Cardiac fibroblast (primary cell): ENCODE results near the gene PSEN1.

ENCODE experiments used
- DNase-seq, 2 donors: peaks; one replicate each; pipeline versions ENCODE4 v3.0.0 to v3.0.0-alpha.2; 2010; ENCODE audit warnings: low read depth in 2 of 2
- H3K4me3 ChIP-seq, 2 donors: replicated peaks in 1 of 2; 1 replicate in 1 of 2; 2 replicates in 1 of 2; pipeline ENCODE4 v1.5.1; 2011; ENCODE audit warnings: low read depth in 2 of 2, low read length in 2 of 2, mild to moderate bottlenecking in 2 of 2, moderate library complexity in 1 of 2
- TF ChIP-seq, protein P1 (sequence below): IDR thresholded peaks from one replicate; pipeline ENCODE4 v1.5.1; 2011; ENCODE audit warnings: low read depth, mild to moderate bottlenecking, low read length, inconsistent platforms

The PSEN1 gene

DNA sequence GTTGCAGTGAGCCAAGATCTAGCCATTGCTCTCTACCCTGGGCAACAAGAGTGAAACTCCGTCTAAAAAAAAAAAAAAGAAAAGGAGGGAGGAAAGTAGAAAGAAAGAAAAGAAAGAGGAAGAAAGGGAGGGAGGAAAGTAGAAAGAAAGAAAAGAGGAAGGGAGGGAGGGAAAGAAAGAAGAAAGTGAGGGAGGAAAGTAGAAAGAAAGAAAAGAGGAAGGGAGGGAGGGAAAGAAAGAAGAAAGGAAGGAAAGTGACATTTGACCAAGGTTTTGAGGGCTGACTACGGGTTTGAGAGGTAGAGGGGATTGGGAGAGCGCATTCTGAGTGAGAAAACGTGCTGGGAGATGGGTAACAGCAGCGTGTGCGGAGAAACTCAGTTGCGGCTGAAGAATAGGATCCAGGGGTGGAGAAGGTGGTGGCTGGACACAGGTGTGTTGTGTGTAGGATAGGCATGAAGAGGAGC lies 100.5 kb downstream of the PSEN1 start:
- TF ChIP-seq, protein P1, sequence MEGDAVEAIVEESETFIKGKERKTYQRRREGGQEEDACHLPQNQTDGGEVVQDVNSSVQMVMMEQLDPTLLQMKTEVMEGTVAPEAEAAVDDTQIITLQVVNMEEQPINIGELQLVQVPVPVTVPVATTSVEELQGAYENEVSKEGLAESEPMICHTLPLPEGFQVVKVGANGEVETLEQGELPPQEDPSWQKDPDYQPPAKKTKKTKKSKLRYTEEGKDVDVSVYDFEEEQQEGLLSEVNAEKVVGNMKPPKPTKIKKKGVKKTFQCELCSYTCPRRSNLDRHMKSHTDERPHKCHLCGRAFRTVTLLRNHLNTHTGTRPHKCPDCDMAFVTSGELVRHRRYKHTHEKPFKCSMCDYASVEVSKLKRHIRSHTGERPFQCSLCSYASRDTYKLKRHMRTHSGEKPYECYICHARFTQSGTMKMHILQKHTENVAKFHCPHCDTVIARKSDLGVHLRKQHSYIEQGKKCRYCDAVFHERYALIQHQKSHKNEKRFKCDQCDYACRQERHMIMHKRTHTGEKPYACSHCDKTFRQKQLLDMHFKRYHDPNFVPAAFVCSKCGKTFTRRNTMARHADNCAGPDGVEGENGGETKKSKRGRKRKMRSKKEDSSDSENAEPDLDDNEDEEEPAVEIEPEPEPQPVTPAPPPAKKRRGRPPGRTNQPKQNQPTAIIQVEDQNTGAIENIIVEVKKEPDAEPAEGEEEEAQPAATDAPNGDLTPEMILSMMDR = no peak
- H3K4me3 ChIP-seq = no peak overlapping the region
- no peak for DNase-seq

DNA sequence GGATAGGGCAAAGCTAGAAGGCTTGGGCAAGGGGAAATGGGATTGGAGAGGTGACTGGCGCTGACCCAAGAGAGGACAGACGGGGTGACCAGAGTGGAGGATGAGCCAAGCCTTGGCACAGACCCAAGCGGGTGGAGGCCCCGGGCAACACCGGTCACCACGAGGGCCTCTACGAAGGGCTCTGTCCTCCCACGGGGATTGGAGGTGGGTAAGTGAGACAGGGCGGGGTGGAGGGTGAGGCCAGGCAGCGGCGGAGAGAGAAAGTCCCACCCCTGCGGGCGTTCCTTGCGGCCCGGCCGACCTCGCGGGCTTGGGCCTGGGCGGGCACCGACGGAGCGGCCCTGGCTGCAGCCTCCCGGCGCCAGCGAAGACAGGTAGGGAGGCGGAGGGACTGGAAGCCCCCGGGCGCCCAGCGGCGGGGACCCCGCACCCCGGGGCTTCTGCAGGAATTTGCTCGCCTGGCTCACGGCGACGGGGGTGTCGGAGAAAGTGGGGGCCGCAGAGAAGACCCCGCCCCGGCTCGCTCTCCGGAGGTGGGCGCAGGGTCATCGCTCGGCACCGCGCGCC lies 101.0 kb downstream of the PSEN1 start, which contains the start of gene PAPLN:
Gene PAPLN, plus strand, starts transcription at position 288 of the 567 bp plus-strand sequence. CDS start 2,273 bp downstream, outside the sequence.
- DNase-seq = peak; percentile 24 to 52
- TF ChIP-seq, protein P1 = no peak
- H3K4me3 ChIP-seq = peak within 1 kb of the TSS; percentile 40 to 56

DNA sequence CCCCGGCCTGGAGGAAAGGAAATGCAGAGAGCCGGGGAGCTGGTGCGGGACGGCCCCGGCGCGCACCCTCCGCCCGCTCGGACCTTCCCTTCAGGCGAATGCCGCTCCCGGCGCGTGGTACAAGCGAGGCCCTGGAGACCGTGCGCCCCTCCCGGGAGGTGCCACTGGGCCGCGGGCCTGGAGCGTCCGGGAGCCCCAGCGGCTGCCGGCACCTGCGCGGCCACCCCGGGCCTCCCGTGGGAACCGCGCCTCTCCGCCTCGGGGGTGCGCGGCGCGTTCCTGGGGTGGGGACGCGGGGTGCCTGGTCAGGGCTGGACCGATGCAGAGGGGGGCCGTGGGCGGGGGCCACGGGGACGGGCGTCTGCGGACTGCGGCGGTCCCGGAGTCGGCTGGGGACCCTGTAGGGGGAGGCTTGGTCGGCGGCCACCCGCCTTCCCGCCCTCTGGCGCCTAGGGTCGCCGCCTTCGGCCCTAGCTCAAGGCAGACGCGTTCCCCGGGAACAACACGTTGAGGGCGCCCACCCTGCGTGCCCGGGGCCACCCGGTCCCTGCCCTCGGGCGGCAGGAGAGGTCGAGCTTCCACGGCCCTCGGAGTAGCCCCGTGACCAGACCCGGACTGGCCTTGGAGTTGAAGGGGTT lies 101.6 kb downstream of the PSEN1 start:
- peak overlapping the region; percentile 40 to 56 for H3K4me3 ChIP-seq
- TF ChIP-seq, protein P1 = no peak
- no peak for DNase-seq

DNA sequence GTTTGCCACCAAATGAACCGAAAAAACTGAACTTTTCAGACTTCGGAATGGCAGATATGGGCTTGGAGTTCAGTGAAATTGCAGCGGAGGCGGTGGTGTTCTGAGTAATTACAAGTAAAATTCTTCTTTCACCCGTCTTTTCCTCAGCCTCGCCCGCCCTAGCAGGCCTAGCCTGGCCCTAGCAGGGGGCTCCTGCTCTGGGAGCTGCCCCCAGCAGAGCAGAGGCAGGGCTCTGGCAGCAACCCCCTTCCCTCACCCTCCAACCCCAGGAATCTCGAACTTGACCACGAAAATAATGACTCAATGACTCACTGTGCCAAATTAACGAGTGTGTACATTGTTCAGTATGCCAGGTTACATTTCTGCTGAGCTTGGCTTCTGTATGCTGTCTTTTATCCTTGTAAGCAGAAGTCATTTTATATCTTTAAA lies 102.1 kb downstream of the PSEN1 start:
- H3K4me3 ChIP-seq = peak overlapping the region; percentile 40 to 56
- DNase-seq = peak; percentile 75 to 85
- TF ChIP-seq, protein P1 = no peak

DNA sequence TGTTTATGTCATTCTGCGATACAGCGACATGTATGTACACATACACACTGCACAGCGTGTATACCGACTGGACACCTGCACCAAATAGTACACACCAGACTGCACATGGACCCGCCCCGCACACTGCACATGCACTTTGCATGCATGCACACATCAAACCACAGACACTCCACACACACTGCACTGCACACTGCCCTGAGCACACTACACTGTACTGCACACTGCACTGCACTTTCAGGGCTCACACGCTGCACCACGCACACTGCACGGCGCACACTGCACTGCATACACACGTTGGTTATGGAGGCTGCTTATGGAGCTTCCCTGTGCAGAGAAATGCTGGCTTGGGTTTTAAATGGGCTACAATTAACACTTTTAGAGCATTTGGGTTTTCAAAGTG lies 102.6 kb downstream of the PSEN1 start:
- no peak for DNase-seq
- TF ChIP-seq, protein P1 = no peak
- H3K4me3 ChIP-seq = peak overlapping the region in 1 of 2 donors; percentile 56

DNA sequence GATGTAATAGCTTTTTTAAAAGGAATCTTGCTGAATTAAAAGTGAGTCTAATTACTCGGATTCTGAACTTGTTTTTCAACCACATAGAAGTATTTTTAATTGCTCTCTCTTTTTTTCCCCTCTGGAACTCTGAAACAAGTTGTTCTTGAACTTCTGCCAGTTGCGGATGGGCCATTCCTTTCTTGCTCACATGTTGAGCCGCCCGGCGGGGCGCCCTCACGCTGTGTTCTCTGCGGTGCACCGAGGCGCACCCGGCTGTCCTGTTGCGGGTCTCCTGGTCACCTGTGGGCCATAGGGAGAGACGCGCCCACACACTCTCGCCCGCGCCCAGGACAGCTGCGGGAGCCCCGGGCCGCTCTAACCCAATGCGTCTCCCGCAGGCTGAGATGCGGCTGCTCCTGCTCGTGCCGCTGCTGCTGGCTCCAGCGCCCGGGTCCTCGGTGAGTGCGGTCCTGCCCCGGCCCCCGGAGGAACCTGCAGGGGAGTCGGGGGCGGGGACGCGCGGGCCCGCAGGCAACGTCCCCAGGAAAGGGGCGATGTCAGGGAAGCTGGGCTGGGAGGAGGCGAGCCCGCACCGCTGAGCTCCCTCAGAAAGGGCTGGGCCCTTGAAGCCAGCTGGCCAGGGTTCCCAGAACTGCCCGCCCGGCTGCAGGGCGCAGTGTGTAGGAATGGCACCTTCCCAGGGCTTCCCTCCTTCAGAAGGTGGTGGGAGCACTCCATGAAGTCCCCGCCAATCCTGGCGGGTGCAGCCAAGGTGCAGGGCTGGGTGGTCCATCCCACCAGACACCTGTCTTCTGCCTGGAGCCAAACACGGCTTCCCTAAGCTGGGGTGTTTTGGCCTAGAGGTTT lies 103.3 kb downstream of the PSEN1 start:
- TF ChIP-seq, protein P1 = no peak
- peak; percentile 68 to 75 for DNase-seq
- H3K4me3 ChIP-seq = peak overlapping the region; percentile 34 to 35
